GM18951 (cell line): ENCODE data around the gene PTPRT.

ENCODE experiments used
- POLR2A ChIP-seq: IDR thresholded peaks from 4 replicates; pipeline ENCODE4 v1.6.1; 2011; ENCODE audit warnings: mild to moderate bottlenecking; ENCODE audit not compliant: insufficient read length, insufficient read depth; ENCODE audit errors: extremely low read depth
- in situ Hi-C: fragments of 300-500 bp; cut with MboI; formaldehyde crosslinking; loops from one replicate; pipeline ENCODE4 v1.12.0; 2022; ENCODE audit warnings: low sequenced_read_pairs, mixed read lengths, inconsistent platforms; ENCODE audit not compliant: unreplicated experiment

The PTPRT gene

DNA sequence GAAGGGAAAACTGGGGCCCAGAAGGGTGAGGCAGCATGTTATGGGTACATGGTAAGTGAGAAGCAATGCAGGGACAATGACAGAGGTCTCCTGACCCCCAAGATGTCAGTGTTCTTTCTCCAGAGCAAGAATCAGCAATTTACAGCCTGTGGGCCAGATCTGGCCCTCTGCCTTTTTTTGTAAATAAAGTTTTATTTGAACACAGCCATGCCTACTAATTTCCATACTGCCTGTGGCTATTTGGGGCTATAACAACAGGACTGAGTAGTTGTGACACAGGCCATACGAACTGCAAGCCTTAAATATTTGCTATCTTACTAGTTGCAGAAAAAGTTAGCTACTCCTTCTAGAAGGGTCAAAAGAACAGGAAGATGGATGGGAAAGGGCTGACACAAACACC, 52.5 kb downstream of the PTPRT start:
- in situ Hi-C loops: no loop called here
- no peak for TF ChIP-seq POLR2A

DNA sequence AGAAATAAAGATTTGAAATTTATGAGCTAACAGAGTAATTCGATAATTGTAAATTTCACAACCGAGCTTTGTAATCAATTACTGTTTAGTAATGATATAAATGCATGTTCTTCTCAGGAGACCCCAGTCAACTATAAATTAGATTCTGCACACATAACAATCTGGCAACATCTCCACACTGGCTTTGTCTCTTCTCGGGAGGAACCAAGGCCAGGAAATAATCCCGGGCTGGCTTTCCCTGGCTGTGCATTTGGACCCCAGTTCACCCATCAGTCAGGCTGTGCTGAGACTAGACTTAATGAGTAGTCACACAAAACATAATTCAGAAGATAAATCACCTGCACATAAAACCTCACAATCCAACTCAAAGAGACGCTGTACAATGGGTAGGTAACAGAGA, 65.5 kb downstream of the PTPRT start:
- in situ Hi-C loops: no loop called here
- TF ChIP-seq POLR2A: no peak

DNA sequence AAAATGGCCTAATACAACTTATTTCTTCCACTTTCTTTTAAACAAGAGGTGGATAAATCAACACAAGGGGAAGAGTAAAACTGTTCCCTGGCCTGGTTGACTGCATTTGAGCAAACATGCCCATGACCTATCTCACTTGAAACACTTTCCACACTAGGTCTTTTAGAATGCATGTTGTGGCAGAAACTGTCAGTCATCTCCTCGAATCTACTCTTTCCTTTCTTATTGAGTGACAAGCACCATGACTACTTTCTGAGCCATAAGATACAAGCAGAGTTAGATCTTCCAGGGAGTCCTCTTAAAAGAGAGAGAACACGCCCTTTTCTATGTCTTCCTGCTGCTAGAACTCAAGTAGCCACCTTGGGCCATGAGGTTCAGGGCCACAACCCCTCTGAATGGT, 66.5 kb downstream of the PTPRT start:
- TF ChIP-seq POLR2A: no peak
- in situ Hi-C loops: no loop called here

DNA sequence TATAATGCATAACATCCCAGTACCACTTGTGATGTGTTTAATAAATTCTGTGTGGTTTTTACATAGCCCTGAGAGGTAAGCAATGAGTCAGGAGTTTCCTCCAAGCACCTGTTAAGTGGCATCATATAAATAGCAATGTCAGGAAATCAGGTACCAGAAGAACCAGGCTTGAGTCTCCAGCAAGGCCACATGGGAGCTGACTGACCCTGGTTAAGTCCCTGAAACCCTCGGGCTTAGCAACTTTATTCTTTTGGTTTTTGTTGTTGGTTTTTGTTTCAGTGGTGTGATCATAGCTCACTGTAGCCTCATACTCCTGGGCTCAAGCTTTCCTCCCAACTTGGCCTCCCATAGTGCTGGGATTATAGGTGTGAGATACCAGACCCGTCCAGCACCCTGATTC, 70.0 kb downstream of the PTPRT start:
- no peak for TF ChIP-seq POLR2A
- in situ Hi-C loops: no loop called here

DNA sequence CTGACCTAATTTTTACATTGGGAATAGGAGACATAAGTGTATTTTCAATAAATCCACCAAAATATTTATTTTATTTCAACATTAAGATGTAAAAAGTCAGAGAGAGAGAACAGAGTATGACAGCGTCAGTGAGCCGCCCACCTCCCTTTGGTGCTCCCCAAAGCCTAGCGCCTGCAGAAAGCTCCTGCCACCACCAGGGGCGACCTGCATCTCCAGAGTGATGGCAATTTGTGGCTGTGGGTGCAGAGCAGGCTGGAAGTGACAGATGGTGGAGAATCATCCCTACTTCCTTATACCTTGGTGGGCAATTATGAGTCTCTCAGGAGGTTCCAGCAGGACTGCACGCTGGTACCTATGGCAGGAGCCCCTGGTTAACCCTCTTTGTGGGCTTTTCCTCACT, 87.3 kb downstream of the PTPRT start:
- in situ Hi-C loops: no loop called here
- TF ChIP-seq POLR2A: no peak

DNA sequence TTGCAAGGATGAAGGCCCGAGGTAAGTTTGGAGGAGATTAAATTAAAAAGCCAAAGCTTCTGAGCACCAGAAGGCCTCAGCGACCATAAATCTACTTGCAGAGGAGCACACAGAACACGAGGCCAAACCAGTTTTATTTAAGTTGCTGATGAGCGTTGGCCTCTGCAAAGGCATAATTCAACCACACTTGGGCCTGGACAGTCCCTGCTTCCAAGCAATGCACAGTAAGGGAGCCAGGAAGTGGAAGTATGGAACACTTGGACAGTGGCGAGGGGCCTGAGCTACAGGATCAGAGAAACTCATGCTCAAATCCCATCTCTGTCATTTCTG, 92.8 kb downstream of the PTPRT start:
- in situ Hi-C loops: no loop called here
- TF ChIP-seq POLR2A: no peak

DNA sequence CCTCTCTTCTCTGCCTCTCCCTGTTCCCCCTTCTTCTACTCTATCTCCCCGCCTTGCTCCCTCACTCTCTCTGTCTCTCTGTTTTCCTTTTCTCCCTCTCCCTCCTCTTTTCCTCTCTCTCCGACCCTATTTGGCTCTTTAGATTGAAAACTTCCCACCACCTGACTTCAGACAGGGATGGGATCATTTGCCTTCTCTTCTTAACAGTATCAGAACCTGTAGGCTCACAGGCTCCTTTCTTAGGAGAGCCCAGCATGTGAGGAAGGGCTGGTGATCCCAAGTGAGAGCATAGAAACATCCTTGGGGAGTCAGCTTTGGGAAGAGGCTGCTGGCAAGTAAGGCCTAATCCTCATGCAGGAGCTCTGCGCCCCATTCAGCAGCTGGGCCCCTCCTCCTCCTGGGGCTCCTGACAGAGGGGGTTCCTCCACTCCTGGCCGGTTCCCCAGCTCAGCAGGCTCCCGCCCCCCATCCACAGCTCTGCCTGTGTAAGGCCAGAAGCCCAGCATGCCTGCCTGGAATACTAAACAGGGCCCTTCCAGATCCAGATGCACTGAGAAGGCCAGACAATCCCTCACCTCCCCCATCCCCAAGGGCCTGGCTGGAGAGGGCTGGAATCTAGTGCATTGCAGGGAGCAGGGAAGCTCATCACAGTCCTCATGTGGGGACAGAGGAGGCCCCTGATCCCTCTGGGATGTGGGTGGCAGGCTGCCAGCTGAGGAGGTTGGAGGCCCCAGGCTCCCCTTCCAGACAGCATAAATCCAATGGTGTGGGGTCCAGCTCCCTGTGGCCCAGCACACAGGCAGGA, 93.4 kb downstream of the PTPRT start:
- TF ChIP-seq POLR2A: no peak
- in situ Hi-C loops: no loop called here

DNA sequence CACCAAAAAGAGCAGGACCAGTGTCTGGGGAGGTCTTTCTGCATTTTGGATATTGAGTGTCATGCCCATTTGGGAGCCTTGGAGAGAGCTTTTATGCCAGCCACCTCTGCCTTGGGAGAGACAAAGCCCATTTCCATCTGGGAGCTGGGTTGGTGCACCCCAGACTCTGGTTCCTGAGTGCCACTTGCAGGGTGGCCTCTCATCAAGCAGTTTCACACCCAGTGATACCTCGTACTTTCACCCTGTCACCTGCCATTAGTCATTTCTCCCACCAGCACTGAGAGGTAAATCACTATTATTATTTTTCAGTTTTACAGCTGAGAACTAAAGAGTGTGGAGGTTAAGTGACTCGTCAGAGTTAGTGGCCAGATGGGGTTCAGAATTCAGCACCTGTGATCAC, 94.7 kb downstream of the PTPRT start:
- no peak for TF ChIP-seq POLR2A
- in situ Hi-C loops: no loop called here

DNA sequence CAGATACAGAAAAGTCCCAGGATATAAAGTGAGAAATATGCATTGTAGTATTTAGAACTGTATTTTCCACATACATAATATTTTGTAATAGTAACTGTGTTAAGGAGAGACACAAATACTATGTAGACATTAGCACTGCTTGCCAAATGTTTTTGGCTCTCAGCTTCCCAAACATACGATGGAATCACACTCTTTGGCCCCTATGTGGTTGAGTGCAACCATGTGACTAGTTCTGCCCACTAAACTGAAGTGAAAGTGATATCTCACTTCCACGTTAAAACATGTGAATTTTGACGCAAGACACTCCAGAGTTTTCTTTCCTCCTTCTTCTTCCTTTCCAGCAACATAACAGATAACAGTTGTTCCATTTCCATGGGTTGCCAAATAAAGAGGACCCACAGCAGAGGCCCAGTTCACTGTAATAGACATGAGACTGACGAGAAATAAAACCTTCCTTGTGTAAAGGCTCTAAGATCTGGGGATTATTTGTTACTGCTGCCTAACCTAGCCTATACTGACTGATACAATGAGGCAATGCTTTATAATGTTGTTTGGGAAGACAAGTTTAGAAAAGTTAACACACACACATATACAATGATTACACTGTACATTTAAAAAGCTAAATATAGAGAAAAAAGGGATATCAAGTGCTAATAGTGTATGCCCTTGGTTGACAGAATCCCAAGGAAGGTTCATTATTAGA, 97.2 kb downstream of the PTPRT start:
- in situ Hi-C loops: no loop called here
- no peak for TF ChIP-seq POLR2A

DNA sequence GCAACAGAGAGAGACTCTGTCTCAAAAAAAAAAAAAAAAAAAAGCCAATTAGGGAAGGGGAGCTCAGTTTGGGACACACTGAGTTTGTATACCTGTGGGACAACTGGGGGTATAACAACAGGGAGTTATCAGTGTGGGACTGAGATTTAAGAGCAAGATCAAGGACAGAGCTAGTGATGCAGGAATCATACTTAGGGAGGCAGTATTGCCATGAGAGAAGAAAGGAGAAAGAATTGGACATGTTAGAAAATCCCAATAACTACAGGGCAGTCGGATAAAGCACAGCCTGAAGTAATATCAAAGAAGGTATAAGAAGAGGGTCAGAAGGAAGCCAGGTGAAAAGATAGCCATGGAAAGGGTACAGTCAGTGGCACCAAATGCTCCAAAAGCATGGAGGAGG, 121.2 kb downstream of the PTPRT start:
- in situ Hi-C loops: no loop called here
- no peak for TF ChIP-seq POLR2A

DNA sequence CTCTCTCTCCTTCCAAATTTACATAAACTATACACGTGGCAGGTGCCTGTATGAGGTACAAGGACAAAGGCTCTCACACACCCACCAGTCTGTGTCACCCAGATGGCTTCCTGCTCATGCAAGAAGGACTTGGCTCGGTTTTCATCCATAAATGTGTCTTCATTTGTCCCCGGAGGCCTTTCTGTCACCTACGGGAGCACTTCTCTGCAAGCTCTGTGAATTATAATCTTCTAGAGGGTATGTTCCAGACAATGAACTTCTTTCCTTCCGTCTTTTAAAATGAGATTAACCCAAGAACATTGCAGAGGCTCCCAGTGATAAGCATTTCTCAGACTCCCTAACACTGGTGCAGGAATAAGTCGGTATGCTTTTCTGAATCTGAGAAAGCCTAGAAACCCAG, 123.6 kb downstream of the PTPRT start:
- TF ChIP-seq POLR2A: no peak
- in situ Hi-C loops: no loop called here

DNA sequence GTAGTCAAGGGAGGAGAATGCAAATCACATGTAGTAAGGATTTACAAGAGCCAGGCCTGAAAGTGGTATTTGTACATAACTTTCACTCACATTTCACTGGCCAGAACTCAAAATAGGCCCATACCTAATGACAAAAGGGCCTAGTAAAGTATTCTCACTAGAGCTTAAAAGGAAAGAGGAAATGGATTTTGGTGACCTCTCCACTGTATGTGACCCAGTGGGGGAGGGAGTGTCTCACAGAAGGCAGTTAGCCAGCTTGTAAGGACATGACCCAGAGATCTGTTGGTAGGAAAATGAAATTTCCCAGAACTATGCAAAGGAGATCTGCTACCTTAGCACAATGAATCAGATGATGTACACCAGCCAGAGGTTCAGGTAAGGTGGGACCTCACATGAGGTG, 124.4 kb downstream of the PTPRT start:
- TF ChIP-seq POLR2A: no peak
- in situ Hi-C loops: no loop called here

DNA sequence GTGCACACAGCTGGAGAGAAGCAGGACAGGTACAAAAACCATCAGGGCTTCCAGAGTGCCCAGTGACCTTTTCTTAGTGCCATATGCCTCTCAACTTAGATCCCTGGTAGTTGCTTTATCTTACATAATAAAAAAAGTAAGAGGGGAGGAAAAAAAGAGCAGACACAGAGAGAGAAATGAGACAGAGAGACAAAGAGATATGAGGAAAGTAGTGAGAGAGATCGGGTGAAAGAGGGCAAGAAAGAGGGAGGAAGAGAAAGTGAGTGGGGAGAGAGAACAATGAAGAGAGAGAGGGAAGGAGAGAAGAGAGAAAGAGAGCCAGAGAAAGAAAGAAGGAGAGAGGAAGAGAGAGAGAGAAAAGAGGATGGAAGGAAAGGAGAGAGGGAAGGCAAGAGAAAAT, 131.6 kb downstream of the PTPRT start:
- TF ChIP-seq POLR2A: no peak
- in situ Hi-C loops: no loop called here

DNA sequence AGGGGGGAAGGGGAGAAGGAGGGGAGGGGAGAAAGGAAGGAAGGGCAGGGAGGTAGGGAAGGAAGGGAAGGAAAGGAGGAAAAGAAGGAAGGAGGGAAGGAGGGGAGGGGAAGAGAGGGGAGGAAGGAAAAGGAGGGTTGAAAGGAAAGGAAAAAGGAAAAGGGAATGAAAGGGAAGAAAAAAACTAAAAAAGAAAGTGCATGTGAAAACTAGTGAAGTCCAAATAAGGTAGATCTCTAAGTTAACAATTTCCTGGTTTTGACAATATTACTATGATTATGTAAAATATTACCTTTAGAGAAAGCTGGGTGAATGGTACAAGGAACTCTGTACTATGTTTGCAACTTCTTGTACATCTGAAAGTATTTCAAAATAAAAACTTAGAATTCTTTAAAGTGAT, 132.4 kb downstream of the PTPRT start:
- in situ Hi-C loops: no loop called here

DNA sequence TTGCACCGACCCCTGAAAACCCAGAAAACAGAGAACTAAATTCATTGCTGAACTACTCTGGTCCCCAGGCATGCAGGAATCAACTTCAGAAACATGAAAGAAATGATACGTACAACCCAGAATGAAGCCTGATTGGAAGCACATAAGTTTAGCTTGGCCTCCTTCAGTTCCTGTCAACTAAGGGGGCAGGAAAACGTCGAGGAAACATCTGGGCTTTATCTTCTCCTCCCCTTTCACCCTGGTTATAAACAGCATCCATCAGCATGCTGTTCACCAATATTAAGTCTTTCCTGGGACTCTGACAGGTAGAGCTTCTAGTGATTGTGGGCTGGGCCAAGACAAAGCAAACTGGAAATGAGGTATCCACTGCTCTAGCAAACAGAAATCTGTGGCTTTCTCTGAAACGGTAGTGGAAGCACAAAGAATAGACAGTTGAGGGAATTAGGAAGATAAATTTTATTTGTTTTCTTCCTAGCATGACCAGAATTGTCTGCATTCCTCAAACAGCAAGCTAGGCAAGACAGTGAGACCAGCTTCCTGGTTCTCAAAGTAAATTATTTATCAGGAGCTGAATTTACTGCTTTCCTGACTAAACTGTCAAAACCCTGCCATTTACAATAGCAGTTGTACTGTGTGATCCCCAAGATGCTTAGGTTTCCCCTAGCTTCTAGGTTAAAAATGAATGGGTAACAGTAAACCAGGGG, 134.4 kb downstream of the PTPRT start:
- TF ChIP-seq POLR2A: no peak
- in situ Hi-C loops: no loop called here

More for the DNA sequence above, 132.4 kb downstream of the PTPRT start:
- TF ChIP-seq POLR2A: no peak
